Panc1 (cell line): Measurements from ENCODE around the gene CAPSL. TPM values are rescaled to one million over a fixed set of nuclear protein-coding genes. Genes with fewer than 3 reads are reported as not detected.

Experiments
- ATAC-seq: fragments of 200-7000 bp; cut with Tn5 transposase; 2 replicates; pipeline ENCODE4 v1.9.1; 2020; ENCODE audit warnings: mild to moderate bottlenecking, moderate library complexity
- BruUV-seq: library from RNA; stranded (reverse); fragments of 400-500 nt; replicated peaks from 2 replicates; lab custom pipeline; 2021; lab: Mats Ljungman, UMichigan
- CTCF ChIA-PET: fragments of 300-600 bp; sonication (Branson Sonifier 250); formaldehyde crosslinking; loops from one replicate; lab custom pipeline; 2022; ENCODE audit warnings: antibody characterized with exemption; lab: Charles Lee
- POLR2A ChIA-PET: fragments of 300-600 bp; sonication (Branson Sonifier 250); formaldehyde crosslinking; loops from one replicate; lab custom pipeline; 2022; ENCODE audit warnings: antibody characterized with exemption; lab: Charles Lee
- DNase-seq: peaks from one replicate; pipeline ENCODE4 v3.0.0-alpha.2; 2010; ENCODE audit warnings: low read depth, low spot score
- H3K27ac ChIP-seq: 2 replicates; pipeline ENCODE4 v1.5.1; 2011; ENCODE audit warnings: mild to moderate bottlenecking, low read length, inconsistent platforms
- H3K27me3 ChIP-seq: fragments of 200-500 bp; sonication (Bioruptor generic); 2 replicates; pipeline ENCODE4 v1.6.0; 2014; ENCODE audit warnings: low read length, inconsistent platforms; ENCODE audit not compliant: control insufficient read depth, insufficient read depth
- H3K36me3 ChIP-seq: fragments of 200-500 bp; sonication (Bioruptor generic); 2 replicates; pipeline ENCODE4 v1.5.1; 2014; ENCODE audit warnings: inconsistent platforms, mild to moderate bottlenecking, low read length, moderate library complexity; ENCODE audit not compliant: control insufficient read depth, insufficient read depth
- H3K4me1 ChIP-seq: 2 replicates; pipeline ENCODE4 v1.5.1; 2011; ENCODE audit warnings: inconsistent platforms, mild to moderate bottlenecking, low read length, moderate library complexity; ENCODE audit not compliant: control insufficient read depth, insufficient read depth
- H3K4me3 ChIP-seq, 2 experiments: 2 replicates each; pipeline ENCODE4 v1.5.1; 2011 to 2012; ENCODE audit warnings: low read depth in 2 of 2, low read length in 2 of 2, mild to moderate bottlenecking in 2 of 2, inconsistent platforms in 1 of 2, moderate library complexity in 1 of 2
- H3K9me3 ChIP-seq: fragments of 200-500 bp; sonication (Bioruptor generic); 2 replicates; pipeline ENCODE4 v1.5.1; 2014; ENCODE audit warnings: low read depth, mild to moderate bottlenecking, inconsistent platforms, low read length, moderate library complexity; ENCODE audit not compliant: control insufficient read depth, insufficient read depth
- POLR2AphosphoS5 ChIP-seq: IDR thresholded peaks from 2 replicates; pipeline ENCODE4 v1.6.1; 2012; ENCODE audit warnings: mild to moderate bottlenecking, low read depth, low read length, moderate library complexity
- SIN3A ChIP-seq: IDR thresholded peaks from 2 replicates; pipeline ENCODE4 v1.6.1; 2012; ENCODE audit warnings: low read depth, mild to moderate bottlenecking, low read length, moderate library complexity, borderline replicate concordance; ENCODE audit not compliant: insufficient read depth
- TCF7L2 ChIP-seq: IDR thresholded peaks from 2 replicates; pipeline ENCODE4 v1.6.1; 2011; ENCODE audit warnings: mild to moderate bottlenecking, low read depth, low read length, inconsistent platforms
- in situ Hi-C: cut with HindIII; loops from 2 replicates; pipeline ENCODE4 v1.10.0; 2016; ENCODE audit warnings: low sequenced_read_pairs, low pct_unique_long_range_greater_than_20kb
- intact Hi-C: fragments of 100-400 bp; cut with micrococcal nuclease; formaldehyde crosslinking; loops from one replicate; pipeline ENCODE4 v1.10.0; 2022; ENCODE audit not compliant: unreplicated experiment
- total RNA-seq: library from RNA; stranded (reverse); gene quantifications from one replicate; pipeline ENCODE4 v1.2.1, GENCODE V29; 2021; ENCODE audit not compliant: unreplicated experiment
- TF ChIP-seq, protein P1 (sequence below): fragments of 450-650 bp; IDR thresholded peaks from 2 replicates; pipeline ENCODE4 v1.5.1; 2017; ENCODE audit warnings: mild to moderate bottlenecking
- TF ChIP-seq, protein P2 (sequence below), 2 experiments: IDR thresholded peaks; 2 replicates each; pipeline ENCODE4 v1.6.1; 2011 to 2012; ENCODE audit warnings: low read depth in 2 of 2, control low read depth in 1 of 2, low read length in 1 of 2, mild to moderate bottlenecking in 1 of 2, moderate library complexity in 1 of 2; ENCODE audit not compliant: insufficient read depth in 1 of 2

The CAPSL gene
- total RNA-seq, 1 experiment from 2014 or later: not detected

DNA sequence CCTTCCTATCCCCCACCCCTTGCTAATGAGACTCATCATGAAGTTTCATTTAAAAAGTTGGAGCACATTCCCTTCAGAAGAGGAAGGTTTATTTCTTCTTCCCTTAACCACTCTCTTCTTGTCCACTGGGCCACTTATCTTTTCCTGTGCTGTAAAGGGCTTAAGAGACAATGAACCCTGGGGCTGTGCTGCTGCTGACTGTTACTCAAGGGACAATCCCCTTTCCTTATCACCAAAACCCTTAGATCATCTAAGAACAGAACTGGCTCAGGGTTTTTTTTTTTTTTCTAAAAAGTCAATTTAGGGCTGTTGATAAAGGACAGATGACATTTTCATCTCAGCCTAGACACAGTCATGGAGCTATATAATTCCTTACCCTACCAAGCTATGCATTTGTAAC lies 29.6 kb downstream of the CAPSL start:
- BruUV-seq: no TSS peak
- Histone ChIP-seq H3K36me3 (no peaks in the 10 kb centered on the region), H3K4me3 (no peak overlapping the region), H3K27ac (no peak overlapping the region), H3K9me3 (0 out of 2 replicates have a peak, but pooled peaks cover 2% of the 10 kb centered on the region), H3K27me3 (no peaks in the 10 kb centered on the region), H3K4me1 (no peaks in the 10 kb centered on the region)
- DNase-seq (no peak), ATAC-seq (no peak)
- ChIA-PET POLR2A (interaction anchor here (0.6 kb wide), 1 partner anchor 155 kb away, joined by 6 read pairs; no protein-coding TSS in a partner anchor), CTCF (no interaction called here)
- TF ChIP-seq, protein P1, sequence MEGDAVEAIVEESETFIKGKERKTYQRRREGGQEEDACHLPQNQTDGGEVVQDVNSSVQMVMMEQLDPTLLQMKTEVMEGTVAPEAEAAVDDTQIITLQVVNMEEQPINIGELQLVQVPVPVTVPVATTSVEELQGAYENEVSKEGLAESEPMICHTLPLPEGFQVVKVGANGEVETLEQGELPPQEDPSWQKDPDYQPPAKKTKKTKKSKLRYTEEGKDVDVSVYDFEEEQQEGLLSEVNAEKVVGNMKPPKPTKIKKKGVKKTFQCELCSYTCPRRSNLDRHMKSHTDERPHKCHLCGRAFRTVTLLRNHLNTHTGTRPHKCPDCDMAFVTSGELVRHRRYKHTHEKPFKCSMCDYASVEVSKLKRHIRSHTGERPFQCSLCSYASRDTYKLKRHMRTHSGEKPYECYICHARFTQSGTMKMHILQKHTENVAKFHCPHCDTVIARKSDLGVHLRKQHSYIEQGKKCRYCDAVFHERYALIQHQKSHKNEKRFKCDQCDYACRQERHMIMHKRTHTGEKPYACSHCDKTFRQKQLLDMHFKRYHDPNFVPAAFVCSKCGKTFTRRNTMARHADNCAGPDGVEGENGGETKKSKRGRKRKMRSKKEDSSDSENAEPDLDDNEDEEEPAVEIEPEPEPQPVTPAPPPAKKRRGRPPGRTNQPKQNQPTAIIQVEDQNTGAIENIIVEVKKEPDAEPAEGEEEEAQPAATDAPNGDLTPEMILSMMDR: no peak
- TF ChIP-seq TCF7L2 (no peak), POLR2AphosphoS5 (no peak), SIN3A (no peak)
- TF ChIP-seq, protein P2, sequence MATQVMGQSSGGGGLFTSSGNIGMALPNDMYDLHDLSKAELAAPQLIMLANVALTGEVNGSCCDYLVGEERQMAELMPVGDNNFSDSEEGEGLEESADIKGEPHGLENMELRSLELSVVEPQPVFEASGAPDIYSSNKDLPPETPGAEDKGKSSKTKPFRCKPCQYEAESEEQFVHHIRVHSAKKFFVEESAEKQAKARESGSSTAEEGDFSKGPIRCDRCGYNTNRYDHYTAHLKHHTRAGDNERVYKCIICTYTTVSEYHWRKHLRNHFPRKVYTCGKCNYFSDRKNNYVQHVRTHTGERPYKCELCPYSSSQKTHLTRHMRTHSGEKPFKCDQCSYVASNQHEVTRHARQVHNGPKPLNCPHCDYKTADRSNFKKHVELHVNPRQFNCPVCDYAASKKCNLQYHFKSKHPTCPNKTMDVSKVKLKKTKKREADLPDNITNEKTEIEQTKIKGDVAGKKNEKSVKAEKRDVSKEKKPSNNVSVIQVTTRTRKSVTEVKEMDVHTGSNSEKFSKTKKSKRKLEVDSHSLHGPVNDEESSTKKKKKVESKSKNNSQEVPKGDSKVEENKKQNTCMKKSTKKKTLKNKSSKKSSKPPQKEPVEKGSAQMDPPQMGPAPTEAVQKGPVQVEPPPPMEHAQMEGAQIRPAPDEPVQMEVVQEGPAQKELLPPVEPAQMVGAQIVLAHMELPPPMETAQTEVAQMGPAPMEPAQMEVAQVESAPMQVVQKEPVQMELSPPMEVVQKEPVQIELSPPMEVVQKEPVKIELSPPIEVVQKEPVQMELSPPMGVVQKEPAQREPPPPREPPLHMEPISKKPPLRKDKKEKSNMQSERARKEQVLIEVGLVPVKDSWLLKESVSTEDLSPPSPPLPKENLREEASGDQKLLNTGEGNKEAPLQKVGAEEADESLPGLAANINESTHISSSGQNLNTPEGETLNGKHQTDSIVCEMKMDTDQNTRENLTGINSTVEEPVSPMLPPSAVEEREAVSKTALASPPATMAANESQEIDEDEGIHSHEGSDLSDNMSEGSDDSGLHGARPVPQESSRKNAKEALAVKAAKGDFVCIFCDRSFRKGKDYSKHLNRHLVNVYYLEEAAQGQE (IDR thresholded peaks at IDR 0.05; ENCODE audit: insufficient read depth in 1 of 2, low read depth in 2 of 2, low read length in 1 of 2): no peak
- intact Hi-C loops: no loop called here
- in situ Hi-C loops: no loop called here

DNA sequence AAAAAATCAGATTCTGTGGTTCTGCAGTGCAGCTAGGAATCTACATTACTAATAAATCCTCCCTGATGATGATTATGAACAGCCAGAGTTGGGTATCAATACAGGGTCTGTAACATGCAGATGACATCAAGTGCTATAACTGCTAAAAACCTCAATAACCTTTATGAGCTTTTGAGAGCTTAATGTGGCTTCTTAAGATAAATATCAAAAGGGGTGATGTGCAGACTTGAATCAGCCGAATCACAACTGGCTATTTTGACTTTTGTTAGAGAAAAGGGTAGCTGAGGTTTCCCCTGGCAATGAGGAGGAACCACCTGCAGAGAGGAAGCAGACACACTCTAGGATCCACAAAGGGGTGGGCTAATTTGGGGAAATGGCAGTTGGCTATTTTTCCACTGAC lies 30.2 kb downstream of the CAPSL start:
- Histone ChIP-seq H3K27me3 (no peaks in the 10 kb centered on the region), H3K4me1 (no peaks in the 10 kb centered on the region), H3K36me3 (no peaks in the 10 kb centered on the region), H3K9me3 (0 out of 2 replicates have a peak, but pooled peaks cover 2% of the 10 kb centered on the region), H3K27ac (no peak overlapping the region), H3K4me3 (no peak overlapping the region)
- ChIA-PET POLR2A (no interaction called here), CTCF (no interaction called here)
- in situ Hi-C loops: no loop called here
- no TSS peak for BruUV-seq
- DNase-seq: no peak
- TF ChIP-seq, protein P2 (IDR thresholded peaks at IDR 0.05; ENCODE audit: insufficient read depth in 1 of 2, low read depth in 2 of 2, low read length in 1 of 2): no peak
- no peak for TF ChIP-seq POLR2AphosphoS5
- TF ChIP-seq, protein P1: no peak
- no peak for TF ChIP-seq SIN3A
- TF ChIP-seq TCF7L2: no peak
- no peak for ATAC-seq
- intact Hi-C loops: no loop called here
